Measurements from ENCODE around the gene PLEKHD1. TPM values are rescaled to one million over a fixed set of nuclear protein-coding genes. Genes with fewer than 3 reads are reported as not detected.

PLEKHD1 gene
- total RNA-seq, 1 donor from 2014 or later, result 0.05 TPM

DNA sequence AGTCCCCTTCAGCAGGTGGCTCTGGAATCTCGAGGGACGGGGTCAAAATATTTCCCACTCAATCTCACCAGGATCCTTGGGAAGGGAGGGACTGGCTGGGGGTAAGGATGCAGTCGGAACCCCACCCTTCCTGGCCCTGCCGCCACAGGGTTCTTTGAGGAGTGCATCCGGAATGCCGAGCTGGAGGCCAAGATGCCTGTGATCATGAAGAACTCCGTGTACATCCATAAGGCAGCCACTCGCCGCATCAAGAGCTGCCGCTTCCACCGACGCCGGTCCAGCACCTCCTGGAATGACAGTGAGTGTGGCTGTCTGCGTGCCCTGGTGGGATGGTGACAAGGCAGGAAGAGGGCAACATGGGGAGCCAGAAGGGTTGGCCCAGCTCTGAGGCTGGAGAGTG, 43.1 kb downstream of the PLEKHD1 start:
- no peak overlapping the region for H3K27ac ChIP-seq (ENCODE audit: low read depth, low read length)
- H3K4me1 ChIP-seq (ENCODE audit: insufficient read depth, low read length), result no peaks in the 10 kb centered on the region
- H4K20me1 ChIP-seq (ENCODE audit: insufficient read depth, low read length), result no peaks in the 10 kb centered on the region
- TF ChIP-seq, protein P1, sequence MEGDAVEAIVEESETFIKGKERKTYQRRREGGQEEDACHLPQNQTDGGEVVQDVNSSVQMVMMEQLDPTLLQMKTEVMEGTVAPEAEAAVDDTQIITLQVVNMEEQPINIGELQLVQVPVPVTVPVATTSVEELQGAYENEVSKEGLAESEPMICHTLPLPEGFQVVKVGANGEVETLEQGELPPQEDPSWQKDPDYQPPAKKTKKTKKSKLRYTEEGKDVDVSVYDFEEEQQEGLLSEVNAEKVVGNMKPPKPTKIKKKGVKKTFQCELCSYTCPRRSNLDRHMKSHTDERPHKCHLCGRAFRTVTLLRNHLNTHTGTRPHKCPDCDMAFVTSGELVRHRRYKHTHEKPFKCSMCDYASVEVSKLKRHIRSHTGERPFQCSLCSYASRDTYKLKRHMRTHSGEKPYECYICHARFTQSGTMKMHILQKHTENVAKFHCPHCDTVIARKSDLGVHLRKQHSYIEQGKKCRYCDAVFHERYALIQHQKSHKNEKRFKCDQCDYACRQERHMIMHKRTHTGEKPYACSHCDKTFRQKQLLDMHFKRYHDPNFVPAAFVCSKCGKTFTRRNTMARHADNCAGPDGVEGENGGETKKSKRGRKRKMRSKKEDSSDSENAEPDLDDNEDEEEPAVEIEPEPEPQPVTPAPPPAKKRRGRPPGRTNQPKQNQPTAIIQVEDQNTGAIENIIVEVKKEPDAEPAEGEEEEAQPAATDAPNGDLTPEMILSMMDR (IDR thresholded peaks at IDR 0.05; ENCODE audit: insufficient read depth, low read depth, low read length), result no peak
- TF ChIP-seq EZH2 (IDR thresholded peaks at IDR 0.05; ENCODE audit: insufficient read depth, low read length), result no peak
- DNase-seq (ENCODE audit: low read depth) (no peak), FAIRE-seq (no peak)
- no peaks in the 10 kb centered on the region for H3K79me2 ChIP-seq (ENCODE audit: insufficient read depth, low read length)
- no peak overlapping the region for H3K4me3 ChIP-seq (ENCODE audit: insufficient read depth, low read depth, low read length)
- H3K27me3 Mint-ChIP-seq (ENCODE audit: low read depth, unreplicated experiment), result peaks cover 50% of the 10 kb centered on the region
- H3K4me1 Mint-ChIP-seq (ENCODE audit: low read depth, unreplicated experiment), result no peaks in the 10 kb centered on the region
- no peak overlapping the region for H2AFZ ChIP-seq (ENCODE audit: low read depth, low read length)
- H3K27ac Mint-ChIP-seq (ENCODE audit: unreplicated experiment), result no peak overlapping the region
- H3K36me3 ChIP-seq (ENCODE audit: insufficient read depth, low read length), result no peaks in the 10 kb centered on the region
- H3K9ac ChIP-seq (ENCODE audit: low read length), result no peak overlapping the region
- no peaks in the 10 kb centered on the region for H3K9me3 ChIP-seq (ENCODE audit: insufficient read depth, low read depth, low read length)
- H3K36me3 Mint-ChIP-seq (ENCODE audit: low read depth, unreplicated experiment), result no peaks in the 10 kb centered on the region
- H3K9me3 Mint-ChIP-seq (ENCODE audit: unreplicated experiment), result no peaks in the 10 kb centered on the region
- no peak overlapping the region for H3K4me2 ChIP-seq (ENCODE audit: low read length)
- H3K4me3 Mint-ChIP-seq (ENCODE audit: unreplicated experiment), result no peak overlapping the region
- peaks cover 26% of the 10 kb centered on the region for H3K27me3 ChIP-seq (ENCODE audit: insufficient read depth, low read length)

DNA sequence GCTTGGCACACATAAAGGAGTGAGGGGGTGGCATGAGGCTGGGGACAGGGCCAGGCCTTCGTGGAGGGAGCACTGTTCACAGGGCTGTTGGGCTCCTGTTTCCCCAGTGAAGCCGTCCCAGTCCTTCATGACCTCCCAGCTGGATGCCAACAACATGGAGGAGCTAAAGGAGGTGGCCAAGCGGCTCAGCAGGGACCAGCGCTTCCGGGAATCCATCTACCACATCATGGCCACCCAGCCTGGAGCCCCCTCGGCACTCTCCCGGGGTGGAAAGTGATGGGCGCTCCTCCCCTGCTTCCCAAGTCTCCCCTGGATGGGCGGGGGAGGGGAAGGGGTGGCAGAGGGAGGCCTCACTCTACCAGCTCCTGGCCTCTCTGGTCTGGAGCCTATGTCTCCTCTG, 43.6 kb downstream of the PLEKHD1 start:
- Histone ChIP-seq H3K36me3 (ENCODE audit: insufficient read depth, low read length) (no peaks in the 10 kb centered on the region), H3K4me1 (ENCODE audit: insufficient read depth, low read length) (no peaks in the 10 kb centered on the region), H3K79me2 (ENCODE audit: insufficient read depth, low read length) (no peaks in the 10 kb centered on the region), H3K27me3 (ENCODE audit: insufficient read depth, low read length) (peaks cover 26% of the 10 kb centered on the region), H4K20me1 (ENCODE audit: insufficient read depth, low read length) (no peaks in the 10 kb centered on the region), H3K9me3 (ENCODE audit: insufficient read depth, low read depth, low read length) (no peaks in the 10 kb centered on the region), H3K27ac (ENCODE audit: low read depth, low read length) (no peak overlapping the region), H3K4me3 (ENCODE audit: insufficient read depth, low read depth, low read length) (no peak overlapping the region), H3K4me2 (ENCODE audit: low read length) (no peak overlapping the region), H3K9ac (ENCODE audit: low read length) (no peak overlapping the region), H2AFZ (ENCODE audit: low read depth, low read length) (no peak overlapping the region)
- DNase-seq (ENCODE audit: low read depth), result no peak
- H3K9me3 Mint-ChIP-seq (ENCODE audit: unreplicated experiment), result no peaks in the 10 kb centered on the region
- H3K4me1 Mint-ChIP-seq (ENCODE audit: low read depth, unreplicated experiment), result no peaks in the 10 kb centered on the region
- H3K27ac Mint-ChIP-seq (ENCODE audit: unreplicated experiment), result no peak overlapping the region
- H3K4me3 Mint-ChIP-seq (ENCODE audit: unreplicated experiment), result no peak overlapping the region
- FAIRE-seq, result no peak
- H3K36me3 Mint-ChIP-seq (ENCODE audit: low read depth, unreplicated experiment), result no peaks in the 10 kb centered on the region
- H3K27me3 Mint-ChIP-seq (ENCODE audit: low read depth, unreplicated experiment), result peaks cover 54% of the 10 kb centered on the region
- TF ChIP-seq EZH2 (IDR thresholded peaks at IDR 0.05; ENCODE audit: insufficient read depth, low read length), result no peak
- TF ChIP-seq, protein P1 (IDR thresholded peaks at IDR 0.05; ENCODE audit: insufficient read depth, low read depth, low read length), result no peak

DNA sequence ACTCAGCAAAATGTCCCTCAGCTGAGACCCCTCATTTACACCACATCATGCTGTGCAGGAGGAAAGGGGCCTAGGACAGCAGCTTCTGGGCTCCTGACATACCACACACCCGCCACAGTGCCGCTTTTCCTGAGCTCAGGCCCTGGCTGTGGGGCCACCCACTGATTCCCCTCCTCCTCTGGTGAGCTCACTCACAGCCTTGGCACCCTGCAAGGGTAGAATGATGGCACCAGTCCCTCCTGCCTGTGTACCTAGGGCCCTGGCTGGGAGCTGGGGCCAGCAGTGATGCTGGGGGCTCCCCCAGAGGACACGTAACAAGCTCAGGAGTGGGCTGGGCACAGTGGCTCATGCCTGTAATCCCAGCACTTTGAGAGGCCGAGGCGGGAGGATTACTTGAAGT, 44.4 kb downstream of the PLEKHD1 start:
- Histone ChIP-seq H3K4me2 (ENCODE audit: low read length) (no peak overlapping the region), H4K20me1 (ENCODE audit: insufficient read depth, low read length) (no peaks in the 10 kb centered on the region), H3K36me3 (ENCODE audit: insufficient read depth, low read length) (no peaks in the 10 kb centered on the region), H3K27ac (ENCODE audit: low read depth, low read length) (no peak overlapping the region), H3K79me2 (ENCODE audit: insufficient read depth, low read length) (no peaks in the 10 kb centered on the region), H3K27me3 (ENCODE audit: insufficient read depth, low read length) (peaks cover 26% of the 10 kb centered on the region), H3K9ac (ENCODE audit: low read length) (no peak overlapping the region), H3K4me3 (ENCODE audit: insufficient read depth, low read depth, low read length) (no peak overlapping the region), H2AFZ (ENCODE audit: low read depth, low read length) (no peak overlapping the region), H3K4me1 (ENCODE audit: insufficient read depth, low read length) (no peaks in the 10 kb centered on the region), H3K9me3 (ENCODE audit: insufficient read depth, low read depth, low read length) (no peaks in the 10 kb centered on the region)
- Mint-ChIP-seq H3K4me1 (ENCODE audit: low read depth, unreplicated experiment) (no peaks in the 10 kb centered on the region), H3K36me3 (ENCODE audit: low read depth, unreplicated experiment) (no peaks in the 10 kb centered on the region), H3K27me3 (ENCODE audit: low read depth, unreplicated experiment) (peaks cover 53% of the 10 kb centered on the region), H3K4me3 (ENCODE audit: unreplicated experiment) (no peak overlapping the region), H3K9me3 (ENCODE audit: unreplicated experiment) (no peaks in the 10 kb centered on the region), H3K27ac (ENCODE audit: unreplicated experiment) (no peak overlapping the region)
- DNase-seq (ENCODE audit: low read depth), result no peak
- TF ChIP-seq, protein P1 (IDR thresholded peaks at IDR 0.05; ENCODE audit: insufficient read depth, low read depth, low read length), result no peak
- TF ChIP-seq EZH2 (IDR thresholded peaks at IDR 0.05; ENCODE audit: insufficient read depth, low read length), result no peak
- FAIRE-seq, result no peak
